Measurements from ENCODE around the gene PLA2G5. TPM values are rescaled to one million over a fixed set of nuclear protein-coding genes. Genes with fewer than 3 reads are reported as not detected.

Gene PLA2G5
- polyA plus RNA-seq, 1 donor: not detected

Other genes with a start within 250 kb of the PLA2G5 start
- gene OTUD3, start 187.8 kb upstream of the PLA2G5 start, polyA plus RNA-seq (ENCODE audit: insufficient read length): 28.2 TPM
- gene PLA2G2E, start 146.6 kb upstream of the PLA2G5 start, polyA plus RNA-seq (ENCODE audit: insufficient read length): not detected
- 0.18 TPM for gene PLA2G2A, start 90.6 kb upstream of the PLA2G5 start, polyA plus RNA-seq (ENCODE audit: insufficient read length)
- gene PLA2G2D, start 49.3 kb downstream of the PLA2G5 start, polyA plus RNA-seq (ENCODE audit: insufficient read length): 0.08 TPM
- 0.37 TPM for gene PLA2G2F, start 69.1 kb downstream of the PLA2G5 start, polyA plus RNA-seq (ENCODE audit: insufficient read length)
- 5.8 TPM for gene UBXN10, start 115.9 kb downstream of the PLA2G5 start, polyA plus RNA-seq (ENCODE audit: insufficient read length)
- 0.10 TPM for gene PLA2G2C, start 116.3 kb downstream of the PLA2G5 start, polyA plus RNA-seq (ENCODE audit: insufficient read length)
- gene VWA5B1, start 220.7 kb downstream of the PLA2G5 start, polyA plus RNA-seq (ENCODE audit: insufficient read length): 2.5 TPM

Data from left kidney (tissue), 1 donor.